ENCODE data around the gene NSMF.
A peak's percentile ranks its signal among the peaks of the same experiment; 100 is the strongest.

Gene NSMF

DNA sequence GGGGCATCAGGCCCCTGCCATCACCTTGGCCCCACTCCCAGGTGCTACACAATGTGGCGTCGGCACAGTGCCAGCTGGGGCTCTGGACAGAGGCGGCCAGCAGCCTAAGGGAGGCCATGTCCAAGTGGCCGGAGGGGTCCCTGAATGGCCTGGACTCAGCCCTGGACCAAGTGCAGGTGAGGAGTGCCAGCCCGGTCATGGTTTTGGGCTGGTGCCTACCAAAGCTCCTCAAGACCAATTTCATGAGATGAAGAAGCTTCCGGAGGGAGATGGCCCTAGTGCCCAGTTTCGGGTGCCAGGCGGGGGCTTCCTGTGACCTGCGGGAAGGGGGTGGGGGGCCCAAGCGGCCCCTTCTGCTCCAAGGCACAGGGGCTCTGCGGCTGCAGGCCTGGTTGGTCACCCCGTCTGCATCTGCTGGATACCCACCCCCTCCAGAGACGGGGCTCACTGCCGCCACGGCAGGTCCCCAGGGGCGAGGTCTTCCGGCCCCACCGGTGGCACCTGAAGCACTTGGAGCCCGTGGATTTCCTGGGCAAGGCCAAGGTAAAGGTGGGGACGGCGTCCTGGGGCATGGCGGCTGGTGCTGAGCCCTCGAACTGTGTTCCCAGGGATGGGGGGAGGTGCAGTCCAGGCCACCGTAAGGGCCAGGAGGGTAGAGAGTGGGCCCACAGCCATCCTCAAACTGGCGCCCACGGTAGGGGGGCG is 30.1 kb downstream of the NSMF start:
- no peak overlapping the region for H3K4me3 ChIP-seq (ENCODE audit: low read depth, low read length)
- TF ChIP-seq, protein P1, sequence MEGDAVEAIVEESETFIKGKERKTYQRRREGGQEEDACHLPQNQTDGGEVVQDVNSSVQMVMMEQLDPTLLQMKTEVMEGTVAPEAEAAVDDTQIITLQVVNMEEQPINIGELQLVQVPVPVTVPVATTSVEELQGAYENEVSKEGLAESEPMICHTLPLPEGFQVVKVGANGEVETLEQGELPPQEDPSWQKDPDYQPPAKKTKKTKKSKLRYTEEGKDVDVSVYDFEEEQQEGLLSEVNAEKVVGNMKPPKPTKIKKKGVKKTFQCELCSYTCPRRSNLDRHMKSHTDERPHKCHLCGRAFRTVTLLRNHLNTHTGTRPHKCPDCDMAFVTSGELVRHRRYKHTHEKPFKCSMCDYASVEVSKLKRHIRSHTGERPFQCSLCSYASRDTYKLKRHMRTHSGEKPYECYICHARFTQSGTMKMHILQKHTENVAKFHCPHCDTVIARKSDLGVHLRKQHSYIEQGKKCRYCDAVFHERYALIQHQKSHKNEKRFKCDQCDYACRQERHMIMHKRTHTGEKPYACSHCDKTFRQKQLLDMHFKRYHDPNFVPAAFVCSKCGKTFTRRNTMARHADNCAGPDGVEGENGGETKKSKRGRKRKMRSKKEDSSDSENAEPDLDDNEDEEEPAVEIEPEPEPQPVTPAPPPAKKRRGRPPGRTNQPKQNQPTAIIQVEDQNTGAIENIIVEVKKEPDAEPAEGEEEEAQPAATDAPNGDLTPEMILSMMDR (IDR thresholded peaks at IDR 0.05; ENCODE audit: borderline replicate concordance, insufficient read depth, low read depth, low read length) = no peak

- TF ChIP-seq, protein P1 (IDR thresholded peaks at IDR 0.05; ENCODE audit: borderline replicate concordance, insufficient read depth, low read depth, low read length) = no peak
These were observed 30.9 kb downstream of the NSMF start for GRCh38 chr9:137428311-137428630.

DNA sequence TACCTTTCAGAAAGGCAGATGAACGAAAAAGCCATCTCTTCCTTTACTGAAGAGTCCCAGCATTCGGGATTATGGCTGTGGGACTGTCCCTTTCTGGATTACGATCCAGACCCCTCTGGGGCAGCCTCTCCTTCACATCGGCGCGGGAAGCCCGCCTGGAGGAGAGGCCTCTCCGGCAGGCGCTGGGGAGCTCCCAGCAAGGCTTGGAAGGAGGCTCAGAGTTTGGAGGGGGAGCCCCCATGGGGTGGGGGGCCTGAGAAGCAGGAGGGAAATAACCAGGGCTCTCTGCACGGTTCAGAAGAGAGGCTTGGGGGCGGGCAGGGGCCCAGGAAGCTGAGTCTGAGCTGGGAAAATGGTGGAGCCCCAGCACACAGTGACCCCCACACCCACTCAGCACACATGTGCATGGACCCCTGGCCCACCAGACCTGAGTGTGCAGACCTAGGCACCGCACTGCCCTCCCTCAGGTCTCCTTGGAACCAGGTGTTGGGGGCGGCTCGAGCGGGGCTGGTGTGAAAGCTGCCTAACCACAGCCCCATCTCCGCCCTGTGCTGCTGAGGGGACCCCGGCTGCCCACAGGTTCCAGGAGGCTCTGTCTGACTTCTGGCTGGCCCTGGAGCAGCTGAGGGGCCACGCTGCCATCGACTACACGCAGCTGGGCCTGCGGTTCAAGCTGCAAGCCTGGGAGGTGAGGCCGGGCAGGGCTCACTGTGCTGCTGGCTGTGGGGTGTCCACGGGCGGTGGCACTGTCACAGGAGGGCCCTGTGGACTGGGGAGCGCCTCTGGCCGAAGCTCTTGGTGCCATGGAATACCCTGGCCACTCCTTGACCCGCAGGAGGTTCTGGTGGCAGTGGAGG is 31.5 kb downstream of the NSMF start:
- TF ChIP-seq, protein P1 (IDR thresholded peaks at IDR 0.05; ENCODE audit: borderline replicate concordance, insufficient read depth, low read depth, low read length) = no peak
- H3K4me3 ChIP-seq (ENCODE audit: low read depth, low read length) = no peak overlapping the region

More at GRCh38 chr9:137428311-137428630, 30.9 kb downstream of the NSMF start:
- no peak overlapping the region for H3K4me3 ChIP-seq (ENCODE audit: low read depth, low read length)

DNA sequence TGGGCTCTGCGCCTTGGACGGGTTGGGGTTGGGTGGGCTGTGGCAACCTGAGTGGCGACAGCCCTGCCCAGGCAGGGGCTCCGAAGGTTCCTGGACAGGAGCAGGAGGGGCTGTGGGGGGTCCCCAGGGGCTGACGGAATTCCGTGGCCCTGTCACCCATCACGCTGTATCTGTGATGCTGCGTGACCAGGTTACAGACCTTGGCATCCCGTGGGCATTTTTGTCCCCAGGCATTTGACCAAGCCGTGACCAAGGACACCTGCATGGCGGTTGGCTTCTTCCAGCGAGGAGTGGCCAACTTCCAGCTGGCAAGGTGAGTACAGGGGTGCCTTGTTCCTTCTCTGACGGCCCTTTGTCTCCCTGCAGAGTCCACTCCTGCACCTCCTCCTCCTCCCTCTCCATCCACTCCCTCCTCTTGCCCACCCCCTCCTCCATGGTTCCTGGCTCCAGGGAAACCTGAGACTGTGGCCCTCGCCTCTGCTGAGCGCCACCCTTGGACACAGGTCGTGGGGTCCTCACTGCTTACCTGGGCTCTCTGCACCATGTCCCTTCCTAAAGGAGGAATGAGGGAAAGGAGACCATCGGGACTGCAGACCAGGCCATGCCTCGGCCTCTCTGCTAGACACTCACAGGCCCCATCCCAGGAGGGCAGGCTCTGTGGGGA is 33.0 kb downstream of the NSMF start:
- TF ChIP-seq, protein P1 (IDR thresholded peaks at IDR 0.05; ENCODE audit: borderline replicate concordance, insufficient read depth, low read depth, low read length) = no peak
- H3K4me3 ChIP-seq (ENCODE audit: low read depth, low read length) = no peak overlapping the region

- TF ChIP-seq, protein P1 (IDR thresholded peaks at IDR 0.05; ENCODE audit: borderline replicate concordance, insufficient read depth, low read depth, low read length) = no peak
- H3K4me3 ChIP-seq (ENCODE audit: low read depth, low read length) = peak overlapping the region; percentile 42
These were observed 35.4 kb downstream of the NSMF start for GRCh38 chr9:137423514-137424291.

GRCh38 chr9:137422604-137423513 is 36.3 kb downstream of the NSMF start, which contains the start of the genes EXD3 and NOXA1:
Gene EXD3 (minus strand): TSS chr9:137423162. CDS start chr9:137395357, 27,805 bp downstream.
Gene NOXA1 (plus strand): TSS chr9:137423393. CDS start chr9:137423530, 137 bp downstream.
- TF ChIP-seq, protein P1 (IDR thresholded peaks at IDR 0.05; ENCODE audit: borderline replicate concordance, insufficient read depth, low read depth, low read length) = peak; percentile 93
- H3K4me3 ChIP-seq (ENCODE audit: low read depth, low read length) = peak within 1 kb of the TSS; percentile 82

Data from GM12875 (cell line).